Bone marrow (tissue), 2 donors: ENCODE measurements around the gene APCDD1.

Source experiments
- DNase-seq, 2 donors: peaks; one replicate each; lab custom pipeline; 2025; lab: John Stamatoyannopoulos, UW

The APCDD1 gene

DNA sequence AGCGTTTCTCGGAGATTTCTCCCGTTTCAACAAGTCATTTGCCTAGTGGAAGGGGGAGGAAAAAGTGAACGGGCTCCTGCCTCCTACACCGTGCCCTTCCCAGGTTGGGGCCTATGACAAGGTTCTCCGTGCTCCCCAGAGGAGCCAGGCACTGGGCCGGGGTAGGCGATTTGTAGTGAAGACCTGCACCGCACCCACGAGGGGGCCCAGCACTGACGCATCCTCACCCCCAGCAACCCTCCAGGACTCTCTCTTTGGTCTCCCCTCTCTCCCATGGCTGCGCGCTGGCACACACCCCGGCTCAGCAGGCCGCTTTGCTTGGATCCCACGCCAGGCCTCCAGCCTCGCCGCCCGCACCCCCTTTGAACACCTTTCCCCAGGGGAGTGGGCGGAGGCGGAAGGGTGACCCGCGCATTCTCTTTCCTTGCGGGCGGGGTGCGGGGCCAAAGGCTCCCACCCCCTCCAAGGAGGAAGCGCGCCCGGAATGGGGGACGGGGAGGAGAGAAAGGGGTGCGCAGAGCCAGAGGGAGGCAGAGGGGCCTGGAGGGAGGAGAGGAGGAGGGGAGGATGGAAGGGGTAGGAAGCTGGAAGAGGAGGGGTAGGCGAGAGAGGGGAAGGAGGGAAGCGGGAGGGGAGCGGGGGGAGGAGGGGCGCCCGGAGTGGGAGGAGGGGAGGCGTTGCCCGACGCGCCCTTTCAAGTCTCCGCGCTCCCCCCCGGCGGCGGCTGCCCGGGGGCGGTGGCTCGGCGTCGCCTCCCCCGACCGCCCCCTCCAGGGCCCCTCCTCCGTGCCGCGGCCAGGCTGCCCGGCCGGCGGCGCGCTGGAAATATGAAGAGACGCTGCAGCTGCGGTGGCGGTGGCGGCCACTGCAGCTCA, at the start of gene APCDD1:
Gene APCDD1, plus strand, starts transcription at position 830 of the 875 bp plus-strand sequence. CDS start 347 bp downstream, outside the sequence.
- no peak for DNase-seq

DNA sequence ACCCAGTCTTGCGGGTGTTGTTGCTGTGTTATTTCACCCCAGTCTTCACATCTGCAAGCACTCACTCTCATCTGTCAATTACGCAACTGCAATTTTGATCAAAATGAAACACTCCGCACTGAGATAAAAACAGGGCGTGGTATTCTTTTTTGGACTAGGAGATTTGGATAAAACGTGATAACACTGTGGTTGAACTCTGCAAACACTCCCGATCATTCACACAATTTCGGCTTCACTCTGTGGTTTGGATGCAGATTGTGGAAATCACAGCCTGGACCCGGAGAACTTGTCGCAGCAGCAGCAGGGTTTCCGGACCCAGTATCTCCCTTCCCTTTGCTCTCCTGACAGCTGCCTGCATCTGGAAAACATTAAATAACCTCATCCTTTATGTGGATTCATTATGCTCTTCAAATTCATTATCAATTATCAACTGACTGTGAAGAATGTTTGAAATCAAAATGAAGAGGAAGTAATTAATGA, 49.4 kb upstream of the APCDD1 start:
- DNase-seq = no peak

DNA sequence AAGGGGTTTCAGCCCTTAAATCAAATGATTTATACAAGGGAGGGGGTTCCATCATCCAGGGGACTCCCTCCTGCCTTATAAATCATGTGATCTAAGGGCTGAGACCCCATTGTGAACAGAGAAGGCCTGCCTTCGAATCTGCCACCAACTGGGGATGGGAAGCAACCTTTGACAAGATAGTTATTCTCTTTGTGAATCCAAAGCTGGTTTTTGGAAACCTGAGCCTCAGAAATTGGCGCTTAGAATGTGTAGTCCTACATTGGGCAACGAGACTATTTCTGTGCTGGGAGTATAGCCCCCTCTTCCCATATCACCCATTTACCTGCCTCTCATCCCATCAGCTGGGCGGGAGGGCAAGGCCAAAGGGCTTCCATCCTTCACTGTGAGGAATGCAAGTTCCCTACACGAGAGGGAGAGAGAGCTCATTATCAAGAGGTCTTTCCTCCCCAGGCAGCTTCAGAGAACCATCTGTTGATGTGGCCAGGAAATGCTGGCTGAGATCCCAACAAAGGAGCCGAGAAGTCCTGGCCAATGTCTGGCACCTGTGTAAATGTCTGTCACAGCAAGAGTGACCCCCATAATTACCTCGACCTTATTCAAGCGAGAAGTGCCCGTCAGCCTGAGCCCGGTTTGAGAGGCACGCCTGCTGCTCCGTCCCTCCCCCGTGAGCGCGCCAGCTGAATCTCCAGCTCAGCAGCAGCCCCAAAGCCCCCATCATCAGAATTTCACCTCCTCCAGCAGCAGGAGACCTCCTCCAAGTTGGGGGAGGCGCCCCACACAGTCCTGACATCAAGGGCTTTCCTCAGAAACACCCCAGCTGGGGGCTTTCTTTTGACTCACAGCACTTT, 48.4 kb upstream of the APCDD1 start:
- no peak for DNase-seq

DNA sequence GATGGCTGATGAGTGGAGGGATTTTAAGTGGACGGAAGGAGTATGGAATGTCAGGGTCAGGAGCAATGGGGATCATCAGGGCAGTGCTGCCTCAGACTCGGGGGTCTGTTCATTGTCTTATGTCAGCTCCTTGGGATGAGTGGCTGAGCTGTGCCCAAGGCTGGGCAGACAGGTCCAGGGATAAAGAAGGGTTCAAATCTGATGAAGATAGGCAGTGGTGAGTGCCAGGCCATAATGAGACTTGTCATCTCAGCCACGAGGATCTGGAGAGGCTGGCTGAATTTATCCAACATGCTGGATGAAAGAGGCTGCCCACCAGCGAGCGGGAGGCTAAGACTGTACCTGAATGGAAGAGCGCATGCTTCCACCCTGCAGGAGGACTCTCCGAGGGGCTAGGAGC, 46.3 kb upstream of the APCDD1 start:
- no peak for DNase-seq

DNA sequence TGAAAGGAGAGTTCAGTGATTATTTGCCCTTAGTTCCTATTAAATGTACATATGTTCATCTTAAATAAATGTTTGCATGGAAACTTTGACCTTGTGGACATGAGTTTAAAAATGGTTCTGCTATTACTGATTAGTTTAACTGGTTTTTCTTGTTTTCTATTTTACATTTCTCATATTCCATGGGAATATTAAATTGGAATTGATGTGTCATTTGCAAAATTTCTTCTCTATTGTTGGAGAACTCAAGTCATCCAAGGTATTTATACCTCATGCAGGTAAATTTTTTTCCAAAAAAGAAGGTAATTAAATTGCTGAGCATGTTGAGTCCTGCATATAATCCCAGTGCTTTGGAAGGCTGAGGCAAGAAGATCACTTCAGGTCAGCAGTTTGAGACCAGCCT, 45.4 kb upstream of the APCDD1 start:
- DNase-seq = no peak

DNA sequence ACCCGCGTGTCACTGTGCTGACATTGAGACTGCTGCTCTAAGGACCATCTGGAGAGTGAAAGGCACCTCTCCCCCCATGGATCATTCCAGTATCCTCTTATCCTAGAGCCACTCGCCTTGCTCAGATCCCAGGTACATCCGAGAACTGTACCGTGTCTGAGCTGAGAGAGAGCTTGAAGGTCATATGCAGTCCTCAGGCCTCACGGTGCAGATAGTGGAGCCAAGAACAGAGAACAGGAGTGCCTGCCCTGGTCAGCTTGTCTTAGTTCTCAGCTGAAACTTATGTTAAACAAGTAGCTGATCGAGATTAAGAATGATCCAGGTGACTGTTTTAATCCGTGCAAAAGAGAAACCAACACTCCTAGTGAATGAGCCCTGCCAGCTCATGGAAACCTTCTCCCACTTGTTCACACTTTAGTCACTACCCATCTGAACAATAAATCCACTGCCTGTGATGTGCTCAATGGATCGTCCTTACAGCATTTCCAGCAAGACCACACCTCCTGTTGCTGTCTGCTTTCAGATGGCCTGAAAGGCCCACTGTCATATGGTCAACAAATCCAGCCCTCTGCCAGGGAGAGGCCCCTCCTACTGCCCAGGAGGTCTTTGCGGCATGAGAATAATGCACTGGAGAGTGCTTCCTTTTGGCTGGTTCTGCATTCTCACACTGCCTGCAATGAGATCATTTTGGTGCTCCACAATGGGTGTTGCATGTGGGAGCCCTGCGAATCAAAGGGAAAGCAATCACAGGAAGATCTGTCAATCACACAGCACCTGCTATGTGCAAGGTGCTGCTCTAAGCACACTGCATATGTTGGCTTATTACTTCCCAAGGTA, 43.7 kb upstream of the APCDD1 start:
- DNase-seq = no peak

DNA sequence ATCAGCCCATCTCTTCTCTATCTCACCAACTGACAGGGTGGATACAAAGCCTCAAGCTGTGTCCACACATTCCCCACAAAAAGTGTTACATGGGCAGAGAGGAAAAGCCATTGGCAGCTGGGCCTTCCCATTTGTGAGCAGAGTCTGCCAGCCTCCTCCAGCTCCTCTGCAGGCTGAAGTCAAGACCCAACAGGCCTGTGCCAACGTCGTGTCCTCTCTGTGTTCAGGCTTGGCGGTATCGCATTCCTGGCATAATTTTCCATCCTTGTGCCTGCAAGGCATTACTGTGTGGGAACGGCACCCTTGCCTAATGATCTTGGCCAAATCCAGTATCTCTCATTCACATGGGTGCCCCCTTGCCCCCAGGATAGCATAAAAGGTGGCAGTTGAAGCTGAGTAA, 41.5 kb upstream of the APCDD1 start:
- DNase-seq = no peak

DNA sequence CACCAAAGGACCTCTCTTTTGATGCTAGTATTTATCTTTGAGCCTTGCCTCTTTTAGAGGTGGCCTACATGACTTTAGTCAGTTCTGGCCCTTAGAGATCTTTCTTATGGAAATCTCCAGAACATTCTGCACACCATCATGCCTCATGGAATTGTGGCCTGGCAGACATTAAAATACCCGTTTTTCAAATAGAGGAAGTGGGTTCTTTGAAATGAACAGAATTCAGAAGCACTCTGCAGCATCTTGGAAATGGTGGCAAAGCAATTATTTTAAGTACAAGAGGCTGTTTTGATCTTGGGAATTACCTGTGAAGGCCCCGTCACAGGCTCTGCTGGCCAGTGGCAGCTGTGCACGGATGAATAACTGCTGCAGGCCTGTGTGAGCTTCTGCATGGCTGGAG, 40.7 kb upstream of the APCDD1 start:
- DNase-seq = no peak

DNA sequence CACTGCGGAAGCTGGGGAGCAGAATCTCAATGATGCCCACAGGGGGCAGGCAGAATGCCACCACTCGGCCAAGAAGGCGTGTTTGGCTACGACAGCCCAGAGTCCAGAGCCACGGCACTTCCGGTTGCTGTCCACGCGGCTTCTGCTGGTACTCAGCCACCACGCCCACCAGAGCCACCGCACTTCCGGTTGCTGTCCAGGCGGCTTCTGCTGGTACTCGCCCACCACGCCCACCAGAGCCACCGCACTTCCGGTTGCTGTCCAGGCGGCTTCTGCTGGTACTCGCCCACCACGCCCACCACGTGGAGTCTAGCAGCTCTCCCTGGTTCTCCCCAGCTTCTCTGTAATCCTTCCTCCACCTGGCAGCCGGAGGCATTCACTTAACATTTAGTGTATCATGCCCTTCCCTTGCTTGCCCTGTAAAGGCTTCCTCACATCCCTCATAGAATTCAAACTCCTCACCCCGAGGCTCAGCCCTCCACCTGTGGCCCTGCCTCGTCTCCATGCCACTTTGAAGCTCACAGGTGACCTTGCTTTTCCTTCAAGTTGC, 40.1 kb upstream of the APCDD1 start:
- no peak for DNase-seq

DNA sequence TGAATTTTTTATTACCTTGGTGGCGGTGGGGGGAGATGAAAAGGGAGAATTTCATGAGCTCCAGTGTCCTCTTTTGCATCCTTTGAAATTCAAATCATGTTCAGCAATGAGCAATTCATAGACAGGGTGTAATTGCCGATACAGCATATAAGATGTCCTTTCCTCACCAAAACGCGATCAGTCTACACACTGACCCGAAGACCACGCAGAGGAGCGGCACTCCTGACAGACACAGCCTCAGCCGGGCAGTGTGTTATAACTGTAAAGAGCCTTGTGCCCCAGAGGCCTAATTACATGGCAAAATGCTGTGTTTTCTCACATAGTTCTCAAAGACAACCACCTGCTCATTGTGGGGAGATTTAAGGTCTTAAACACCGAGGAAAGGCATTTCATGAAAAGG, 38.4 kb upstream of the APCDD1 start:
- DNase-seq = no peak

DNA sequence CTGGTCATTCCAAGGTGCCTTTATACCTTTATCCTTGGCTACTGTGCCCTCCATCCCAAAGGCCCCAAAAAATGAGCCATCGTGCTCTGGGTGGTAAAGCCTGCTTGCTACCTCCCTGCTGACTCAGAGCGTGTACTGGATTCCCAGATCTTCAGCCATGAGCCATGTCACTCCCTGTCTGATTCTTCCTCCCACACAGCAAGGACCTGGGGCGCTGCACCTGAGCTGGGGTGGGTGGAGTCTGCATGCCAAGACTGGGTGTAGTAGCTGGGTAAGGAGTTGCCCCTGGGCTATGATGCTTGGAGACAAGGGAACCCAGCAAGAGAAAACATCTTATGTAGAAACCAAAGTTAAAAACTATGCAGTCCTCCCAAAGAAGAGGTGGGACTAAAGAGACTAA, 37.2 kb upstream of the APCDD1 start:
- DNase-seq = no peak

DNA sequence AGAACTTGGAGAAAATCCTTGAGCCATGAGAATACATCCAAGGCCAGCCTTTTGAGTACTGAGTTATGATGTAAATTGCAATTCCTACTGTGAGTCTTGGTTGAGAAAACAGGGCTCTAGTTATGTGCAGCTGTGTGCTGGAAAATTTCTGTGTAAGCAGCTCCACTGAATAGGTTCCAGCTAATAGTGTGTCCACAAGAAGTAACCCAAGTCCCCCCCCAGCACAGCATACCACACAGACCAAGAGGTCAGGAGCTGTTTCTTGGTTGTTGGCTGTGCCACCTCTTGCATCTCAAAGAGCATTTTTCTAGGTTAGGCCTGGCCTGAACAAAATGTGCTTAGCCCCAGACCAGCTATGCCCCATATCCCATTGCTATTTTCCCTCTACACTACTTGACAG, 36.8 kb upstream of the APCDD1 start:
- DNase-seq = no peak

DNA sequence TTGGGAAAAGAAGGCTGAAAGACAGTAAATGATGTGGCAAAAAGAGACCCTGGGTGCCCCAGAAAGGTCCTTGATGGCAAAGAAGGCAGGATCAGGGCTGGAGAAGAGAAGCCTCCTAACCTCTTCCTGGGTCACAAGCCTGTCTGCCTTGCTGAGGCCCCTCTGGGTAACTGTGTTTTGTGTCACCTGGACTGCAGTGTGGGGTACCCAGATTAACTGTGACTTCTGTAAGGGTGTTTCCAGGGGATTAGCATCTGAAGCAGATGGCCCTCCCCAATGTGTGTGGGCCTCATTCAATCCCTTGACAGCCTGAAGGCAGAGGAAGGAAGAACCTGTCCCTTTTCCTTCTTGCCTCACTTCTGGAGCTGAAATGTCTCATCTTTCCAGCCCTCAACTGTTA, 35.6 kb upstream of the APCDD1 start:
- no peak for DNase-seq

DNA sequence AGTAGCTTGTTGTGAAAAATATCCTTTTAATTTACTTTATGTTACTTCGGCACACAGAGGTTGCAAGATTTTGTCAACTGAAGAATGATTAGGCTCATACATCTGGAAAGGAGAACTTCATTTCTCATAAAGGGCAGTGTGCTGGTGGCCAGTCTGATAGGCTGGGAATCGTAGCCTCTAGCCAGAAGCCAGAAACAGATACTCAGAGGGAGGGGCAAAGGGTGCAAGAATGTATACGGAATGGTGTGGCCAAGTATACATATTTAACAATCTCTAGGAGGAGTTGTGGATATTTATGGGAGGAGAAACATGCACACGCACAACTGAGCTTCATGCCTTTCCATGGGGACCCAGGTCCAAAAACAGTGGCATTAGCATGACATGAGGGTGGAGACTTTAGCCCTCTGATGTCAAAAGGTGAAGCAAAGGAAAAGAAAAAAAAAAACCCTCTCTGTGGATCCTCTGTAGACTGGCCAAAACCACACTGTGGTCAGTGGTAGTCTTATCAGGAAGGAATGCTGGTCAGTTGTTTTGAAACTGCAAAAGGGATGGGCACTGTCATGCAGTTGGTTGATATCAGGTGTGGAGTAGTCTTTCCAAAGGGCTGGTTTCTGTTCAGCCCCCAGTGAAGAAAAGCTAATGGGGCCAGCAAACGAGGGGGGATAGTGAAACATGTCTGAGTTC, 34.9 kb upstream of the APCDD1 start:
- DNase-seq = no peak

DNA sequence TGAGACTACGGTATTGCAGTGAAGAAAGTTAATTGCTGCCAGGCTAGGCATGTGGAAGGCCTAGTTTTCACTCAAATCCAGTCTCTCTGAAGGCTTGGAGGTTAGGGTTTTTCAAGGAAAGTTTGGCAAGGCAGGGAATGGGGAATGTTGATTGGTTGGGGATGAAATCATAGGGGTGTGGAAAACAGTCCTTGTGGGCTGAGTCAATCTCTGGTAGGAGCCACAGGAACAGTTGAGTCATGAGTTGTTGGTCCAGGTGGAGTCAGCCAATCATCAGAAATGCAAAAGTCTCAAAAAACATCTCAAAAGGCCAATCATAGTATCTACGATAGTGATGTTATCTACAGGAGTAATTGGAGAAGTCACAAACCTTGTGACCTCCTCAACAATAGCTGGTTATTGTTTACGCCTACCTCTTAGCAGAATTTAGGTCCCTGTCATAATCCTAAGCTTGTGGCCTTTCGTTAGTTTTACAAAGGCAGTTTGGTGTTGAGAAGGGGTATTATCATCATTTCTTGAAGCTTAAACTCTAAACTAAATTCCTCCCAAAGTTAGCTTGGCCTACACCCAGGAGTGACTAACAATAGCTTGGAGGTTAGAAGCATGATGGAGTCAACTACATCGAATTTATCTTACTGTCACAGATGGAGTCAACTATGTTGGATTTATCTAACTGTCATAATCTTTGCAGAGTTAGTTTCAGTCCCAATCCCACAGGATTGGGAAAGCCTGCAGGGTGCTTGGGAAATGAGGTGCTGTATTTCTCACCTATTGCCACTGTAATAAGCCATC, 33.7 kb upstream of the APCDD1 start:
- DNase-seq = no peak

DNA sequence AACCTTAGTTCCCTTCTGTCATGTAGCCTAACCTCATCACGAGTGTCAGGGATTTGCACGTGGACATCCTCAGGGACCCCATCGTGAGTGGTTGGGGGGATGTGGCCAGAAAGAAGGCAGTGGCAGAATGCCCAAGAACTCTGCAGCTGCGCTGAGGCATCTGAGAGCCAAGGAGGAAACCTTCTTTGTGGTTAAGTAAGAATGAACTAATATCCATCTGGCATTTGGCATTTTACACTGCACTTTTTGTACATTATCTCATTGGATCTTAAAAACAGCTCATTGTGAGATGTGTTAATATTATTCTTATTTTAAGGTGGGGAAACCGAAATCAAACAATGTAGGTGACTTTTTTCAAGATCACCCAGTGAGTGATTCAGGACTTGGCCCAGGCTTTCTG, 32.6 kb upstream of the APCDD1 start:
- no peak for DNase-seq

DNA sequence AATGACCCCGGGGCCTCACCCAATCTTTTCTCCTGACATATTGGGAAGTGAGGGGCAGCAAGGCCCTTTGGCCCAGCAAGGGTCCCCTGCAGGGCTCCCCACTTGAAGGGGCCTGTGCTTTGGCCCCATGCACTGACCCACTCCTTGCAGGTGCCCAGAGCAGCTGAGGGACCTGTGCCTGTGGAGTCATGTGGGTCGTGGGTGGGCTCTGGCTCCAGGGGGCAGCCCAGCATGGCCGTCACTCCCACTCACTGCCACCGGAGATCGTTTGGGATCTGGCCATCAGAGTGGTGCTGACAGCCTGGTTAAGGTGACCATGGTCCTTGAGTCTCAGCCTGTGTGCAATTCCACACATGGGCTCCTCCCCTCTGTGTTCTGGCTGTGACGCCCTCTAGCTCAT, 31.7 kb upstream of the APCDD1 start:
- no peak for DNase-seq

DNA sequence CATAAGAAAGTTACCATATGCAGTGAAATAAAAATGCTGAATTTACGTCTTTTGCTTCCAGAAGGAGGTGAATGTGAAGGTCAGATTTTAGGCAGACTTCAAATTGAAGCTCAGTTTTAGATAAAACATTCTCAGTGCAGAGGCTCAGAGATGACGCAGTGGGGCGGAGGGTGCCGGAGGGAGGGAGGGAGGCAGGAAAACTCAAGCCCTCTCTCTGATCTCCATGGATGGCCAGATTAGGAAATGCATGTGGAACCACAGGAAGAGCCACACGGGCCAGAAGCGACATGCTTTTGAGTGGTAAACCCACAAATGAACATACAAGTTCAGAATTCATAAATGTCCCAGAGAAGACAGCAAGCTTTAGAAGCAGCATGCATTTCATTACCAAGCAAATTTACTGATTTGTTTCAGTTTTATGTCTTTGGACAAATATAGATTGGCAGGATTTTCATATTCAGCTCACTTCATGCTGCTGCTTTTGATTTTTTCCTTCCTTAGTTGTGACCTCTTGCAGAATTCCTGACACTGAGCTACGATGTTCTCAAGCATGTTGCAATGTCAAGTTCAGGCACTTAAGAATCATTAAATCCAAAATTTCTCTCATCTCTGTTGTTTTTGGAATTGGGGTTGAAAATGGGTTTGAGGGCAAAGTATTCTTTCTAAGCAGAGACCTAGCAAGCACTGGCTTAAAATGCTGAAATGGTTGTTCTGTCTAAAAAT, 29.7 kb upstream of the APCDD1 start:
- DNase-seq = no peak

DNA sequence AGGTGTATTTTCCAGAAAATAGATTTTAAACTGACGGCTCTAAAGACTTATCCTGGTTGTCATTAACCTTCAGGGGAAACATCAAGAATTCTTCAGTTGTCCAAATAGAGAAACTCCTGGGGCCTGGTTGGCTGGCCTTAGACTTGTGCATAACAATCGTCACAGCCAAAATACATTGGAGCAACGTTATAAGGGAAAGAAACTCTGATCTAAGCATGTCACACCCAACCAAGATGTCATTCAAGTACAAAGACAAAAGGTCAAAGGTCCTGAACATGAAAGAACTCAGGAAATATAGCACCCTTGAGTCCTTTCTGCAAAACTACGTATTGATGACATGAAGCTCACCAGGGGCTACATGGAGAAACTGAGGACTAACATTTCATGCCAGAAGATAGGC, 23.8 kb upstream of the APCDD1 start:
- DNase-seq = no peak

DNA sequence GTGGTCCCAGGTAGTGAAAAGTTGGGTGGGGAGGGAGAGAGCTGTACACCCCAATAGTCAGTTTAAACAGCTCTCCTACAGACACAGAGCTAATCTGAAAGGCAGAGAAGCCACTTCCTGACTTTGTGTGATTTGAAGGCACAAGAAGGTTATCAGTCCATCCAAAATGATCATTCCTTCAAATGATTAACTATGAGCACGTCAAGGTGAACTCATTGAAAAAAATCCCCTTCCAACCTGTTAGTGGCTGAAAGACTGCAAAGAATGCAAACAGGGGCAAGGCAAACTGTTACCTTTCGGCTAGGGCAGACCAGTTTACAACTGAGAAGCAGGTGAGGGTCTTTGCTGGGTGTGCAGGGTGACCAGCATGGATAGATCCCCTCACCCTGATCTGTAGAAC, 22.8 kb upstream of the APCDD1 start:
- DNase-seq = no peak
